DOHH2 (cell line): ENCODE data around the gene EML5.

Experiments
- H3F3A ChIP-seq: fragments of 200-600 bp; sonication (generic), shearing (Covaris generic); 2 replicates; pipeline ENCODE4 v1.6.0; 2016; ENCODE audit warnings: antibody characterized with exemption, mild to moderate bottlenecking; ENCODE audit not compliant: control insufficient read depth, insufficient read depth
- H3K27ac ChIP-seq: fragments of 200-600 bp; sonication (generic); 2 replicates; pipeline ENCODE4 v1.5.1; 2014; ENCODE audit warnings: low read depth, mild to moderate bottlenecking, low read length, moderate library complexity
- H3K27me3 ChIP-seq: fragments of 200-600 bp; sonication (generic); 2 replicates; pipeline ENCODE4 v1.6.1; 2014; ENCODE audit warnings: mild to moderate bottlenecking, low read length, mixed read lengths; ENCODE audit not compliant: control insufficient read depth
- H3K36me3 ChIP-seq: fragments of 200-600 bp; sonication (generic); 2 replicates; pipeline ENCODE4 v1.6.1; 2014; ENCODE audit warnings: mild to moderate bottlenecking, low read length, moderate library complexity, mixed read lengths; ENCODE audit not compliant: control insufficient read depth
- H3K4me1 ChIP-seq: fragments of 200-600 bp; sonication (generic); 2 replicates; pipeline ENCODE4 v1.6.1; 2014; ENCODE audit warnings: mild to moderate bottlenecking, low read length, mixed read lengths; ENCODE audit not compliant: control insufficient read depth
- H3K4me2 ChIP-seq: fragments of 200-600 bp; sonication (generic); 2 replicates; pipeline ENCODE4 v1.6.0; 2014; ENCODE audit warnings: mild to moderate bottlenecking, low read length, moderate library complexity
- H3K4me3 ChIP-seq: fragments of 200-600 bp; sonication (generic); 2 replicates; pipeline ENCODE4 v1.5.1; 2014; ENCODE audit warnings: mild to moderate bottlenecking, low read length, mixed read lengths
- H3K79me2 ChIP-seq: fragments of 200-600 bp; sonication (generic); 2 replicates; pipeline ENCODE4 v1.6.1; 2014; ENCODE audit warnings: mild to moderate bottlenecking, low read length, mixed read lengths; ENCODE audit not compliant: control insufficient read depth
- H3K9me2 ChIP-seq: fragments of 200-600 bp; sonication (generic); replicated peaks from 2 replicates; pipeline ENCODE4 v1.6.1; 2014; ENCODE audit warnings: mild to moderate bottlenecking, low read length, mixed read lengths; ENCODE audit not compliant: control insufficient read depth
- H3K9me3 ChIP-seq: fragments of 200-600 bp; sonication (generic); 2 replicates; pipeline ENCODE4 v1.6.1; 2014; ENCODE audit warnings: antibody characterized with exemption, low read length, mixed read lengths; ENCODE audit not compliant: control insufficient read depth, insufficient read depth
- H4K20me1 ChIP-seq: fragments of 200-600 bp; sonication (generic); 2 replicates; pipeline ENCODE4 v1.6.0; 2014; ENCODE audit warnings: low read depth, mild to moderate bottlenecking, antibody characterized with exemption, low read length, moderate library complexity; ENCODE audit not compliant: control insufficient read depth, insufficient read depth
- CTCF ChIP-seq: fragments of 200-600 bp; sonication (generic); IDR thresholded peaks from one replicate; pipeline ENCODE4 v1.5.1; 2014; ENCODE audit warnings: antibody characterized with exemption, mild to moderate bottlenecking, low read depth, low read length; ENCODE audit not compliant: poor library complexity, severe bottlenecking
- EZH2phosphoT487 ChIP-seq: fragments of 200-600 bp; sonication (generic); IDR thresholded peaks from 2 replicates; pipeline ENCODE4 v1.6.1; 2017; ENCODE audit warnings: borderline replicate concordance, mild to moderate bottlenecking, antibody characterized with exemption, low read length, moderate library complexity, mixed read lengths

EML5 gene

GRCh38 chr14:88834883-88835431 lies 42.2 kb upstream of the EML5 start:
- Histone ChIP-seq H3K9me3 (no peaks in the 10 kb centered on the region), H3K79me2 (no peaks in the 10 kb centered on the region), H3K4me3 (no peak overlapping the region), H3K36me3 (no peaks in the 10 kb centered on the region), H3K27me3 (no peaks in the 10 kb centered on the region), H3K27ac (no peak overlapping the region), H3K4me2 (no peak overlapping the region), H4K20me1 (no peaks in the 10 kb centered on the region), H3K4me1 (peaks cover 3% of the 10 kb centered on the region), H3K9me2 (no peaks in the 10 kb centered on the region), H3F3A (no peaks in the 10 kb centered on the region)
- no peak for TF ChIP-seq CTCF
- TF ChIP-seq EZH2phosphoT487, result no peak

GRCh38 chr14:88831284-88831683 lies 38.5 kb upstream of the EML5 start:
- Histone ChIP-seq H3K79me2 (no peaks in the 10 kb centered on the region), H3K4me1 (peaks cover 17% of the 10 kb centered on the region), H3K27ac (no peak overlapping the region), H3K4me3 (no peak overlapping the region), H3K4me2 (no peak overlapping the region), H3K9me2 (no peaks in the 10 kb centered on the region), H3K36me3 (no peaks in the 10 kb centered on the region), H4K20me1 (no peaks in the 10 kb centered on the region), H3K9me3 (no peaks in the 10 kb centered on the region), H3F3A (0 out of 2 replicates have a peak, but pooled peaks cover 3% of the 10 kb centered on the region), H3K27me3 (no peaks in the 10 kb centered on the region)
- TF ChIP-seq EZH2phosphoT487 (no peak), CTCF (no peak)

- 0 out of 2 replicates have a peak, but pooled peaks cover 3% of the 10 kb centered on the region for H3F3A ChIP-seq
- no peaks in the 10 kb centered on the region for H3K9me3 ChIP-seq
- H3K27me3 ChIP-seq, result no peaks in the 10 kb centered on the region
- H3K9me2 ChIP-seq, result no peaks in the 10 kb centered on the region
- peaks cover 24% of the 10 kb centered on the region for H3K4me1 ChIP-seq
- TF ChIP-seq EZH2phosphoT487 (no peak), CTCF (no peak)
- H3K79me2 ChIP-seq, result peaks cover under 1% of the 10 kb centered on the region; the same call in 1 of the 2 replicates
- no peaks in the 10 kb centered on the region for H4K20me1 ChIP-seq
- peak overlapping the region; percentile 37 for H3K4me2 ChIP-seq
- H3K4me3 ChIP-seq, result peak overlapping the region; percentile 35; the same call in 1 of the 2 replicates
- H3K27ac ChIP-seq, result no peak overlapping the region
- H3K36me3 ChIP-seq, result no peaks in the 10 kb centered on the region
These were observed 37.0 kb upstream of the EML5 start for GRCh38 chr14:88829685-88830302.
